NCI-H1694 treated with DMSO at 0.1 percent for 48 hours (cell line): ENCODE results near the gene LSM14B.
A peak's percentile ranks its signal among the peaks of the same experiment; 100 is the strongest.

Experiments used
- DNase-seq: peaks from one replicate; lab custom pipeline; 2025; lab: John Stamatoyannopoulos, UW

LSM14B gene

DNA sequence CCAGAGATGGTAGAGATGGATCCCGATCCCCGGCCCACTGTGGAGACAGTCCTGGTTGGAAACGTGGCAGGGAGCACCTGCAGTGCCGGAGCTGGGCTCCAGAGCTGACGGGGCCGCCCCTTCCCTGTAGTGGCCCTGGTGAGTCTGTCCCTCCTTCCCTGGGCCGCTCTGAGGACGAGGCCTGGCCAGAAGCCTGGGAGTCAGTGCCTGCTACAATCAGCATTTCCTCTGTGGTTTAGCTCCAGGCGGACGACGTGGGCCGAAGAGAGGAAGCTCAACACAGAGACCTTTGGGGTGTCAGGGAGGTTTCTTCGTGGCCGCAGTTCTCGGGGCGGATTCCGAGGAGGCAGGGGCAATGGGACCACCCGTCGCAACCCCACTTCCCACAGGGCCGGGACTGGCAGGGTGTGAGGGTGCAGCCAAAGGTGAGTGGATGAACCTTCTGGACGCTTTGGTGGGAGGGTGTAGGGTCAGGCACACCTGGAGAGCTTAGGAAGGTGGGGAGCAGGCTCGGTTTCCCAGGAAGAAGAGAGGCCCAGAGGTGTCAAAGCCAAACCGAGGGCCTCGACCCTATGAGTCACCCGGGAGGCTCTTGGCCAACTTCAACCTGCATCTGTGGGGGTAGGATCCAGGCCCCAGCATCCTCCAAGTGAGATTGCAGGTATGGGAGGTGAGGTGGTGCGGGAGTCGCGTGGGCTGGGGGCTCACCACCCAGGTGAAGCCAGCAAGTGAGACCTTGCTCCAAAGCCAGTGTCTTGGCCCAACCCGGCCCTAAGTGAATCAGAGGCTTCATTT lies 11.0 kb downstream of the LSM14B start:
- DNase-seq: no peak

DNA sequence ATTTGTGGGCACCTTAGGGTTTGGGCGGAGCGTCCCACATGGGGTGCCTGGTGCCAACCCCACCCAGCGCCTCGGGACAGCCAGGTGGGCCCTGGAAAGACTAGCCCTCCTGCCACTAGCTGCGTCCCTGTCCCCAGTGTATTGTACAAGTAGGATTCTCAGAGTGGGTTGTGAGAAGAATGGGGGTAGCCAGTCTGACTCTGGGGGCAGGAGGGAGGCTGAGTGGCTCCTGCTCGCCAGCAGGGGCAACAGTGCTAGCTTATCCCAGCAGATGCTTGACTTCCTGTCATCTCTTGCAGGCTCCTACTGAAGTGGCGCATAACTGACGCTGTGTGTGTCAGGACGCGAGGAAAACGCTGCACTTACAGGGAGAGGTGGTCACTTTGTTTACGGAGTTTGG lies 11.6 kb downstream of the LSM14B start:
- DNase-seq: no peak

DNA sequence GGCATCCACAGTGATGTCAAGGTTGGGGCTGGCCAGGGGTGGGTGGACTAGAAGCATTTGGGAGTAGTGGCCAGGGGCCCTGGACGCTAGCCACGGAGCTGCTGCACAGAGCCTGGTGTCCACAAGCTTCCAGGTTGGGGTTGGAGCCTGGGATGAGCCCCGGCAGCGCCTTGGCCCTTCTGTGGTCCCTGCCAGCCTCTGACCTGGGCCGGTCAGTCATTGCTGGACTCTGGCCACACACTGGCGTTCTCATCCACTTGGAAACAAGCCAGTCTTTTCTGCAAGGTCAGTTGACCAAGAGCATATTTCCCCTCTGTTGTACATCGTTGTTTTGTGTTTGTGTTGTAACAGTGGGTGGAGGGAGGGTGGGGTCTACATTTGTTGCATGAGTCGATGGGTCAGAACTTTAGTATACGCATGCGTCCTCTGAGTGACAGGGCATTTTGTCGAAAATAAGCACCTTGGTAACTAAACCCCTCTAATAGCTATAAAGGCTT lies 12.5 kb downstream of the LSM14B start:
- DNase-seq: no peak

DNA sequence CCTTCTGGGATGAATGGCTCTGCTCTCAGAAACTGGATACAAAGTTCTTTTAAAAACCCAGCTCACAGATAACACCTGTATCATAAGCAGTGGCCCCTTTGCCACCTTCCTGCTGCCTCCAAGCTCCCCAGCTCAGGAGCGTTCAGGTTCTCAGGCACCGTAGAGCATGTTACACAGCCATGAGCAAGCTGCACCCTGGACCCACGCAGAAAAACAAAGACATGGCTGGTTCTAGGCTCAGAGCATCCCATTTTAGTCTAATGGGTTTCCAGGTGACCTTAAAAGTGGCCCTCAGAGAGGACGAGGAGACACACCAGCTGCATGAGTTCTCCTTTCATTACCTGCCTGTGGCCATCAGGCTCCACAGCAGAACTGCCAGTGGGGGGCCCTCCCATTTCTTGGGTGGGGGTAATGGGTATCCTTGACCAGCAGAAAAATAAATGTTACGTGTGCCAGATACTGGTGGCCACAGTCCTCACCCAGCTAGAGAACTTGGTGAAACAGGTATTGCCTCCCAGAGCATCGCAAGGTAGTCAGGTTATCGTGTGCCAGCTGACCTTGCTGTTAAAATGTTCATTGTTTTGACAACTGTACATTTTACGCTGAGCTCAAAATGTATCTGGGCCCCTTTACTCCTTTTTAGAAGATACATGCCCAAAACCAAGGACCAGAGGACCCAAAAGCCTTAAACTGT lies 13.4 kb downstream of the LSM14B start:
- no peak for DNase-seq

DNA sequence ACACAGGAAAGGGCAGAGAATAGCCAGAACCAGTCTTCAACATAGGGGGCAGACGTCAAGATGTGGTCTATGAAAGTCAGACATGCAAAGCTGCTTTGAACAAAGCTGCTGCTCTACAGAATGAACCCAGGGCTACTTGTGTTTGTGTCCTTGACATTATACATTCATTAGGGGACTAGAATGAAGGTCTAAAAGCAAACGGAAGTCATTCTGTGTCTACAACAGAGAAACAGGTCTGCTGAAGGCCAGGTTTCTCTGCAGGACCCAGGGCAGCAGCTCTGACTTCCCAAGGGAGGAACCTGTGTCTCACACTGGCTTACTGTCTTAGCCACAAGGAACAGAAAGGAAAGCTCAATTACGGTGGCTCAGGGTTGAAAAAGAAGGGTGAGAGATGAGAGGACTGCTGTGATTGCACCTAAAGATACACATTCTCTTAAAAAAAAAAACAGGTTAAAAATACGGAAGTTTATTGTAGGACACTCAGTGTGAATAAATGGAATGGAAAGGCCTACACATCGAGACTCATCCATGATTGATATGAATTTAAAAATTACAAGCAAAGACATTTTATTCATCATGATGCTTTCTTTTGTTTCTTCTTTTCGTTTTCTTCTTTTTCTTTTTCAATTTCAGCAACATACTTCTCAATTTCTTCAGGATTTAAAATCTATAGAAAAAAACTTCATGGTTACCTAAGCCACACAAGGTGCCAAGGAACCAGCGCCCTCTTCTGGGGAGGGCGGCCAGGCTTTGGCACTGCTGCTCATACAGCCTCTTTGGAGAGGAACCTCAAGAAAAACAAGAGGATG lies 14.2 kb downstream of the LSM14B start:
- peak; percentile 21 for DNase-seq

DNA sequence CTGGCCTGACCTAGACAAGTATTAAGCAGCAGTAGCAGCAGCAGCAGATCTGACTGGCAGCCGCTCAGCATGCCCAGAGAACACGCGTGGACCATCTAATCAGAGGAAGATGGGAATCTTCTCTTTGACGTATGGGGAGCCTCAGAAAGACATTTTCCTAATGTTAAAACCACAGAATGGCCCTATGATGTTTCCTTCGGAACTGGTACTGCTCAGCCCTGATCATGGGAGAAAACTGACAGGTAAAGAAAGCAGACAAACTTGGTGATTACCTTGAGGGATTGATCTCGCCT lies 14.8 kb downstream of the LSM14B start:
- DNase-seq: no peak

DNA sequence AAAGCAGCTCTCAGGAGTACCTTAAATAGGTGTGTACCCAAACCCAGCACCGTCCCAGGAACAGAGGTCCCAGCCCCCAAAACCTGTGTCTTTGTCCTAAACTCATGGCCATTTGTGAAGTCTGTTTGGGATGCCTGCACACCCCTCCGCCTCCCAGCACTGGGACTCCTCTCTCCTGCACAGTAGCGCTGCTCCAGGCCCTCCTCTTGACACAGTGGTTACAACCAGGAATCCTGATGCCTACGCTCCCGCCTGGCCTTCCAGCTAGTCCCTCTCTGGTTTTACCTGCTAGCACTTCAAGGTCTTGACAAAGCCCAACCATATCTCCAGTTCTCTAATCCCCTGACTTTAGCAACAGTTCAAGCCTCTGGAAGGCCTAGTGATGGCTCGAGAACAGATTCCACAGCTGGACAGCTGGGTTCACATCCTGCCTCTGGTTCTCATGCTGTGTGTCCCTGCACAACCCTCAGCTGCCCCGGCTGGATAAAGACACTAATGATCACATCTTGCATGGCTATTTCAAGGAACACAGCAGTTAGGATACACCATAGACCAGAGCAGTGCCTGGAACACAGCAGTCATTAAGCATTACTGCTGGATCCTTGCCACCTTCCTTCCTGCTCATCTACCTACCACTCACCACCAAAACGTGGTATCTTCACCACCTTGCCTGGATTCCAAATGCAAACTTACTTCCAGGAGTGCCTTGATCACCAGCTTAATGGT lies 15.4 kb downstream of the LSM14B start:
- no peak for DNase-seq

DNA sequence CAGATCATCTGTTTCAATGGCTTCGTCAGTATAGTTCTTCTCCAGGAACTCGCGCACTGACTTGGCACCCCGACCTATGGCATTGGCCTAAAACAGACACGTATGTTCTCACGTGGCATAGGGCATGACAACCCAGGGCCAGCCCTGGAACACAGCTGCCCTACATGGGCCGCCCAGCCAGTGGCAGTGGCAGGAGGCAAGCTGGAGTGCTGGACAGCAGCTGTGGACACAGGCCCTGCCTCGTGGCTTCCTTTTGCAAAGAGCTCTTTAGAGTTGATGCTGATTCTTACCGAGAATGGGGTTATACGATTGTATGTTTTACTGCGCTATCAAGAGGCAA lies 15.9 kb downstream of the LSM14B start:
- DNase-seq: no peak

DNA sequence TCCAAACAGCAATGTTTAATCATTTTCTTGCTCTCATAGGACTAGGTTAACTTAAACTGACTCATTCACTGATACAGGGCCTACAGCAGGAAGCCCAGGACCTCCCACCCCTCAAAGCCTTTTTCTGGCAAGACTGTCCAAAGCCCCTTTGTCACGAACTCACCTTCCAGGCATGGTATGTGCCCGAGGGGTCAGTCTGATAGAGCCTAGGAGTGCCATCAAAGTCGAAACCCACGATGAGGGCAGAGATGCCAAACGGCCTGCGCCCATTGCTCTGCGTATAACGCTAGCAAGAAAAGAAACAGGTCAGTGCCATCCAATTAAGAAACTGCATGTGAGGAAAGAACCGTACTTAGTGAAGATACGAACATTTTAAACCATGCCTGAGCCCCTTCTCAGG lies 16.6 kb downstream of the LSM14B start:
- DNase-seq: no peak

DNA sequence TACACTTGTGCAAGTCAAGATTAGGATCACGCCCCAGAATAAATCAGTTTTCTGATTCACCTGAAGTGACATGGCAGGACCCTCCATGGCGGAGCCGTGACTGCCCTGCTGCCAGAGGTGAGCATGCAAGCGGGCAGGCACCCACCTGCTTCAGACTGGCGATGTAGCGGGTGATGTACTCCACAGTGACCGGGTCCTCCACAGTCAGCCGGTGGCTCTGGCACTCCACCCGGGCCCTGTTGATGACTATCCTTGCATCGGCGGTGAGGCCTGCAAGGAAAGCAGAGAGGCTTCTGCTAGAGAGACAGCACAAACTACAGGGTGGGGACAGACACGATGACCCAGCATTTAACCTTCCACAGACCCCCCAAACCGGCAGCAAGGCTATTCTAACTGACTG lies 17.4 kb downstream of the LSM14B start:
- no peak for DNase-seq

DNA sequence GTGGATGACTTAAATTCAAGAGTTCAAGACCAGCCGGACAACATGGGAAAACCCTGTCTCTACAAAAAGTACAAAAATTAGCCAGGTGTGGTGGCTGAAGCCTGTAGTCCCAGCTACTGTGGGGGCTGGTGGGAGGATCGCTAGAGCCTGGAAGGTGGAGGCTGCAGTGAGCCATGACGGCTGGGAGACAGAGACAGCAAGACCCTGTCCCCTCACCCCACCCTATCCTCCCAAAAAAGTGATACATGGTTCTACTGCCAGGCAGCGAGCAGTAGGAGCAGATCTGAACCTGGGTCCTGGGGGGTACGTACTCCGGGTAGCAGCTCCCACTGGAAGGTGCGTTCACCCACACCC lies 18.7 kb downstream of the LSM14B start:
- no peak for DNase-seq

DNA sequence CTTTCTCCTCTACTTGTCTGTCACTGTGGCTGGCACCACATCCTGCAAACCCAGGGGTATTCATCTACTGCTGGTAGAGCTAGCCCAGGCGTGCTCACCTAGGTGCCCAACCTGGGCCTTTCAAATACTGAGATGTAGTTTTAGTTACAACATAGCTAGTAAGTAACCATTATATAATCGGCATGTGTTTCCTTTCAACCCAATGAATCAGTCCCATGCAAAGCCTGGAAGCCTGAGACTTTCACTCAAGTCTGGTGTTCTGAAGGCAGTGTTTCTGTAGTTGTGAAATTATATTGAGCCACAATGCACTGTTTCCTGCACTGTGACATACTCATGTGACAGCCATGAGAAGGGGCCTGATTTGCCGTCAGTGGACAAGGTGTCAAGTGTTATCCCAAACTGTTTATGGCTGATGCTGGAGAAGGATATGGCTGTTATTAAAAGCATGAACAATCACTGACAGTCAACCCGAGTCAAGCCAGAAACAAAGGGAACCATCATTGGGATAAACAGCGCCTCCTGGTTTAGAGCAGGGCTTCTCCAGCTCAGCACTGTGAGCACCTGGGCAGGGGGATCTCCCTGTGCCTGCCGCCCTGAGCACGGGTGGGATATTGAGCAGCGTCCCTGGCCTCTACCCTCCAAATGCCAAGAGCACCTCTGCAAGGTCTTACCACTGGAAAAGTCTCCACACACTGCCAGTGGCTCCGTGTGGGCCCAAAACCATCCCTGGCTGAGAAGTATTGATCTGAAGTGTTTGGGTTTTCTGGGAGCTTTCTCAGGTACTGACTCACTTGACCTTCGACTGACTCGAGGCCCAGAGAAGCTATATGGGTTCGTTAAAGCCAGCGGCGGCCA lies 19.3 kb downstream of the LSM14B start:
- peak; percentile 17 for DNase-seq

DNA sequence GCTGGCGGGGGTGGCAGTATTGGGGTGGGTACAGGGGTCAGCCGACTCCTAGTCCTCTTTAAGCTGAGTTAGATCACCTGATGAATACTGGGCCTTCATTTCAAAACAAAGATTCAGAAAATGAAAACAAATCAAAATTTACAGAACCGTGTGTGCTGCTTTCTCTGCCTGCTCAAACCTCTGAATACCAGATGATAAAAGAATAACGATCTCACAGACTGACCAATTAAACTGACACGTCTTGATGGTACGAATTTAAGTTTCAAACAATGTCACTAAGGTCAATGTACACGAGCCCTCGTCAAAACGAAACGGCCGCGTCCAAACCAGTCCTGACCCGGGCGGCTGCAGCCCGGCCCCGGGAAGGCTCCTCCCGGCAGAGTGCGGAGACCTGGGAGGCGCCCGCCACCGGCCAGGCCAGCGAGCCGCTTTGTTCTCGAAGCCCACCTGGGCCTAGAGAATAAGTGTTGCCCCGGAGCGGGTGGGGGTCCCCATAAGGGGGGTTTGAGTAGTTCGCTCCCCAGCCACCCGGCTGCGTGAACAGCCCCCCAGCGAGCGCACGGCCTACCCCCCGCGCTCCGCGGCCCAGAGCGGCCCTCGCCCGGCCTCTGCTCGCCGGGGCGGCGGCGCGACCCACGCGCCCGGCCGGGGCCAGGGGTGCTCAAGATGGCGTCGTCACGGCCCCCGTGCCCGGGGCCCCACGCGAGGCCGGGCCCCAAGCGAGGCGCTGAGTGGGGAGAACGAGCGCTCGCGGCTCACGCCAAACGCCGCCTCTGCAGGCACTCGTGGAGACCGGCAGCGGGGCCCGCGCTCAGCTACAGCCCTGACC lies 20.2 kb downstream of the LSM14B start:
- no peak for DNase-seq

DNA sequence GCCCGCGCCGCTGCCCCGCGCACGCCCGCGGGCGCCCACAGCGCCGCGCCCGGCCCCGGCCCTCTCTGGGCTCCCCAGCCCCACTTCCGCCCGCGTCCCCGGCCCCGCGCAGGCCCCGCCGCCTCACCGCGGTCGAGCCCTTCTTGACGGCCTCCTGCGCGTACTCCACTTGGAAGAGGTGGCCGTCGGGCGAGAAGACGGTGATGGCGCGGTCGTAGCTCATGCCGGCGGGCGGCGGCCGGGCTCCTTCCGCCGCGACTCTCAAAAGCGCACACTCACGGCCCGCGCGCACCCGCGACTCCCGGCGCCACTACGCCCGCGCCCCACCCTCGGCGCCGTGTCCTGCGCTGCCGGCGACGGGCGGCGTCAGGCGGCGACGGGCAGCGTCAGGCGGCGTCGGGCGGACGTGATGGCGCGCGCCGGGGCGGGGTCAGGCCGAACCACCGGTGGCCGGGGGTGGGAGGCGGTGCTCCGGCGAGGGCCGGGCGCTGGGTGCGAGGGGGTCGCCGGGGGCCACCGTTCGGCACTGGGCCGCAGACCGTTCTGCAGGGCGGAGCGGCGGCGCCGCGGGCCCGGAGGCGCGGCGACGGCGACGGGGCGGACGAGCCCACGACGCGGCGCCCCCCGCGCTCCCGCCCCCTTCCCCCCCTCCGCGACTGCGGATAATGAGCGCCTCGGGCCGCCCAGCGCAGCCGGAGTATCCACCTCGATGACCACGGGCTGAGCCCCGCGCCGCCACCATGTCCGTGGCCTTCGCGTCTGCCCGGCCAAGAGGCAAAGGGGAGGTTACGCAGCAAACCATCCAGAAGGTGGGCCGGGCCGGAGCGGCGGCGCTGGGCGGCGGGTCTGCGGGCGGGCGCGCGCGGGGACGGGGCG lies 21.0 kb downstream of the LSM14B start, which contains the start of the genes PSMA7 and SS18L1:
PSMA7 (minus strand) TSS at position 314 of the 876 bp plus-strand sequence; CDS start at position 223, 91 bp downstream.
SS18L1 (plus strand) TSS at position 689 of the 876 bp plus-strand sequence; CDS start at position 741, 52 bp downstream.
- peak; percentile 29 for DNase-seq

DNA sequence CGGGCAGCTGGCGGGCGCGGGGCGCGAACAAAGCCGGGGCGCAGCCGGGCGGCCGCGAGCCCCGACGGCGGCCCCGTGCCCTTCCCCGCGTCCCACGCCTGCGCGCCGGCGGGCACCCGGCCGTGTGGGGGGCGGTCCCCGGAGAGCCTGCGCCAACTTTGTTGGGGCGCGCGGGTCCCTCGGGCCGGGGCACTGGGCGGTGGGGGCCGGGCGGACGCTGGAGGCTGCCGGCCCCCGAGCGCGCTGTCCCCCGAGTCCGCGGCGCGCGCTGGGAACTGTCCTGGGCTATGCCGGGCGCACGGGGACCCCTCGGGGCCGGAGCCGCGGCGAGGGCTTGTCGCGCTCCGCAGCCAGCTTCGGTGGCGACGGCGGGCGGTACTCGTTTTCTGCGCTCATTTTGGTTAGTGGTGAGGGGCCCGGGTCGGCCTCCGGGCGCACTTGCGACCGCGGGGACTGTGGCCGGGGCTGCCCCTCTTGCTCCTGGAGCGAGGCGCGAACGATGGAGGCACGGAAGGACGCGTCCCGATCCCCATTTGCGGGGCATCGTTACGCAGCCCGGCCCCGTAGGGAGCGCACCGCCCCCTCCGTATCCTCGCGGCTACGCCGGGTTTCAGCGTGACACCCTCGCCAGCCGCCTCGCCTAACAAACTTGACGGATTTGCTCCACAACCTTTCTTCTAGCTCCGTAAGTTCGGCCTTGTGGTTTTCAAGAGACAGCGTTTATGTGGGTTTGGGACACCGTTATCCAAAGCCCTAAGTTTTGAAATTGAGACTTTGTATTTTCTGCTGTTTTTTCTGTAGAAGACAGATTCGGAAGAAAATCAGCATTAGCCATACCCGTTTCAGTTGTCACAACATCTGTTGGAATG lies 21.9 kb downstream of the LSM14B start:
- no peak for DNase-seq

DNA sequence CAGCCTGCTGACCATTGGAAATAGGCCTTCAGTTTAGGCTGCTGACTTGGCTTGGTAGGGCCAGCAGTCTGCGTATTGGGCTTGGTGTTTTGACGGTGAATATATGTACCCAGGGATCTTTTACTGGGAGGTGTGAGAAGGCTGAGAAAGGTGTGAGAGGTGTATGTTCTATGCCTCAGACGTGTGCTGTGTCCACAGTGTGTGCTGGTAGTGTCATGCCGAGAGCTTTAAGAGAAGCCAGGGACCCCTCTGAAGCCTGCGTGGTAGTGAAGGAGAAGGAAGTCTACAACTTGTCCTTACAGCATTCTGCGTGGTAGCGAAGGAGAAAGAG lies 23.4 kb downstream of the LSM14B start:
- no peak for DNase-seq

DNA sequence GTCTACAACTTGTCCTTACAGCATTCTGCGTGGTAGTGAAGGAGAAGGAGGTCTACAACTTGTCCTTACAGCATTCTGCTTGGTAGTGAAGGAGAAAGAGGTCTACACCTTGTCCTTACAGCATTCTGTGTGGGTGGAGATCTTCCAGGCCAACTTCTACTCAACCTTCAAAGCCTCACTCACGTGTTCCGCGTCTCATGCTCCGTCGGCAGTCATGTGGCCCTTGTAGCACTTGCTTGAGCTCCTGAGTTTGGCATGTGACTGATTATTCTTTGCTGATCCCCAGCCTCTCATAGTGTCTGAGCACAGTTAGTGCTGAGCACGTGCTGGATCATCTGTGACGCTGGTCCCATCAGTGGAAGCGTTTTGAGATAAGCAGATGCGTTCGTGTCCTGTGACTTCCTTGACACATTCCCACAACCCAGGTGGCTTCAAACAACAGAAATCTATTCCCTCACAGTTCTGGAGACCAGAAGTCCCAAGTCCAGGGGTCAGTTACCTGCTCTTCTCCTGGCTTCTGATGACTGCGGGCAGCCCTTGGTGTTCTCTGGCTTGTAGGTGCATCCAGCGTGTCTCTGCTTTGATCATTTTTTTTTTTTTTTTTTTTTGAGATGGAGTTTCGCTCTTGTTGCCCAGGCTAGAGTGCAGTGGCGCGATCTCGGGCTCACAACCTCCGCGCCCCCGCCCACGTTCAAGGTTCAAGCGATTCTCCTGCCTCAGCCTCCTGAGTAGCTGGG lies 23.9 kb downstream of the LSM14B start:
- no peak for DNase-seq

DNA sequence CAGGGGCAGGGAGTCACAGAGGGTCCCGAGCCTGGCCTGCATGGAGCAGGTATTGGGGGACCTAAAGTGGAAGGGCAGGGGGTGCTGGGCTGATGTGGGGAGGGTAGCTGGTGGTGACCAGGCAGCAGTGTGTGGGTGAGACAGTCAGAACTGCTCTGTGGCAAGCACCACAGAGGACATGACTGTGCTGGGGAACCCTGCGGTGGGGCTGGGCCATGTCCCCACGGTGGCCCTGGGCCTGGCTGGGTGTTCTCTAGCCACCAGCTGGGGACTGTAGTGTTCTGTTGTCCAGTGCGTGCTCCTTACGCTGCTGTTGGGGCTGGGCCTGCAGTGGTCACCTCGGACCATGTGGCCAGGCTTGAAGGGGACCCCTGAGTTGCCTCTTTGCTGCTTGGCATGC lies 24.9 kb downstream of the LSM14B start:
- no peak for DNase-seq
